HG03095 (cell line): ENCODE data around the gene ANKS3.

Source experiments
- ATAC-seq: cut with Tn5 transposase; IDR thresholded peaks from one replicate; pipeline ENCODE4 v1.9.1; 2021; ENCODE audit warnings: moderate library complexity; ENCODE audit not compliant: unreplicated experiment

ANKS3 gene

DNA sequence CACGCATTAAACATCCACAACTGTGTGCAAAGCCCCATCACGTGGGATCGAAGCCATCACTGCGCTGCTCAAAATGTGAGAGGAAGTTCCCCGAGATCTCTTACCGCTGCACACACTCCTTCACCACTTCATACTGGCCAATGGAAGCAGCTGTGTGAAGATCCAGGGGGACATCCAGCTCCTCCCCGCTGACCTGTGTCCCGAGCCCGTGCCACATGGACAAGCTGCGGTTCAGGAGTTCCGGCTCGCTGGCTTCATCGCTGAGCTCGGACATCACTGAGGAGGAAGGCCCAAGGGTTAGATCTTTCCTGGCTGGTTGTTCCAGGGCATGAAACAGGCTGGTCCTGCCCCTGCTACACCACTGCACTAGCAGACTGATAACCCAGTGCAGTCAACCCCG is 4.2 kb downstream of the ANKS3 start:
- ATAC-seq, result no peak

- ATAC-seq, result no peak
Measured at GRCh38 chr16:4728676-4729075, 5.4 kb downstream of the ANKS3 start.

DNA sequence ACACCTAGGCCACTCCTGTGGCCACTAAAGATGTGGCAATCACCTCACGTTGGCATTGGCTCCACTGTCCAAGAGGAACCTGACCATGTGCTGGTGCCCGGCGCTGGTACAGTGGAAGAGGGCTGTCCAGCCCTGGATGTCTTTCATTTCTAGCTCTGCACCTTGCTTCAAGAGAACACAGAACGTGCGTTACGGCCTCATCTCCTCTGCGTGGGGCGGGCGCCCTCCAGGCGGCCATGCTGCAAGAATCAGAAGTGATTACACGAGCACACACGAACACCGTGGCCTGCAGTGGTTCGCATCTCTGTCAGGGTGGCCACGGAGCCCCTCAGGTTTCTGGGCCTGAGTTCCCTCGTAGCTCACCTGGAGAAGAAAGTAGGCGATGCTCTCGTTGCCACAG is 7.5 kb downstream of the ANKS3 start:
- no peak for ATAC-seq

- ATAC-seq, result no peak
Measured at GRCh38 chr16:4724661-4725270, 9.3 kb downstream of the ANKS3 start.

- ATAC-seq, result no peak
Measured at GRCh38 chr16:4723071-4723767, 10.9 kb downstream of the ANKS3 start.

- ATAC-seq, result no peak
Measured at GRCh38 chr16:4718466-4718865, 15.6 kb downstream of the ANKS3 start.

- no peak for ATAC-seq
Measured at GRCh38 chr16:4714996-4715395, 19.1 kb downstream of the ANKS3 start.

DNA sequence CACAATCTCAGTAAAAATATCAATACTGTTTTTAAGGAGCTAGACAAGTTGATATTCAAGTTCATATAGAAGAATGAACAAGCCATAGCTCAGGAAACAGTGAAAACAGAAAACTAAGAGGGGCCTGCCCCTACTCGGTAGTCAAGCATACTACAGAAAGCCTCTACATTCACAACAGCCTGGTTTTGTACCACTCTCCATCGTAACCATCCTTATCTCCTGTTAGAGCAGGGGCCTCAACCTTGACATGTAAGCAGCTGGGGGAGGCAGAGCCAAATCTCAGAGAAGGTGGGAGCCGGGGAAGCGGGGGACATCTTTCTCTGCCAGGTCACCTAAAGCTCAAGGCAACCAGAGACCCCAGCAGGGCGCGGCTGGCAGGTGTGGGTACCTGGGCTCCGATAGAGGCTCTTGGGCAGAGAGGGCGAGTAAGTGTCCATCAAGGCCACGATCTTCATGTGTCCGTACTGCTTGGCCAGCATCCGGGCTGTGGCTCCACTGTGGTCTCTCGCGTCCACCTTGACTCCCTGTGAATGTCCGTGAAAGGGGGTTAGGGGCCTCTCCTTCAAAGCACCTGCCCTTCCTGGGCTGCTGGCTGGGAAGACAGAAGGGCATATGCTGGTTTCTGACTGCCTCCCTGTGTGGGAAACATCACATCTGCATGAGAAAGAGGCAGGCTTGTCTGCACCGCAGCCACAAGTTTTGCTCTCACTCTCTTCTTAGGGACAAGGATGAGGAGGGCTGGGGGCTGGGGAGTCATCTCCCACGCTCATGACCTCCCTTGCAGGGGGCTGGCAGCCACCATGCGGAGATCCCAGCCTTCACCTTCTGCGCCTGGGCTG is 20.2 kb downstream of the ANKS3 start:
- ATAC-seq, result no peak

- no peak for ATAC-seq
Measured at GRCh38 chr16:4709481-4709880, 24.6 kb downstream of the ANKS3 start.

DNA sequence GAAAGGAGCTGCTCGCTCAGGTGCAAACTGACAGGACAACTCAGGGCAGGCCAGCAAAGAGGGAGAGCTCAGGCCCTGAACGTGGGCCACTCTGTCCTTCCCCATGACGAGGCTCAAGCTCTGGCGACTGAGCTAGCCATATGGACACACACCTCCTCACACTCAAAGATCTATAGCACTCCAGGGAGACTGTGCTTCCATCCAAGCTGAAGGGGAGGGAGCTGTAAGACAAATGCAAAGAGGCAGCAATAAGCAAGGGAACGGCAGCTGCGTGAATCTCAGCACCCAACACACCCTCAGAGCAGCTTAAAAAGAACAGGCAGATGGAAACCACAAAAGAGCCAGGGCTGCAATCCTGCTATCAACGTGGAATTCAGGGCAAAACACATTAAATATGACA is 27.2 kb downstream of the ANKS3 start:
- ATAC-seq, result no peak

DNA sequence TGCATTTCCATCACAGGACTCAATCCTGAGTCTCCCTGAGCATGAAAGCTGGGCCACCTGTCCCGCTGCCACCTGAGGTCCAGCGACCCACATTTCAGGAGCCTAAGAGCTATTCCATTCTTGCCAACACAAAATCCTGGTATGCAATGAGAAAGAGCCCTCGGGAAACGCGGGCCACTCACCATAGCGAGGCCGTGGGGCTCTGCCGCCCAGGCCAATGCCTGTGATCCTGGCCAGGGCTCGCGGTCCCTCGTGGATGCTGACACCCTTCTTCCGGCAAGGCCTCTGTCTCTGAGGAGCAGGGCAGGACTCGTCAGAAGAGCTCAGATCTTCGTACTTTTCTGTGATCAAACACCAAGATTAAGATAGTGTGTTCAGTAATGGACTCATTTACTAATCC is 29.2 kb downstream of the ANKS3 start:
- ATAC-seq, result no peak

GRCh38 chr16:4704491-4704890 is 29.6 kb downstream of the ANKS3 start:
- ATAC-seq, result no peak

DNA sequence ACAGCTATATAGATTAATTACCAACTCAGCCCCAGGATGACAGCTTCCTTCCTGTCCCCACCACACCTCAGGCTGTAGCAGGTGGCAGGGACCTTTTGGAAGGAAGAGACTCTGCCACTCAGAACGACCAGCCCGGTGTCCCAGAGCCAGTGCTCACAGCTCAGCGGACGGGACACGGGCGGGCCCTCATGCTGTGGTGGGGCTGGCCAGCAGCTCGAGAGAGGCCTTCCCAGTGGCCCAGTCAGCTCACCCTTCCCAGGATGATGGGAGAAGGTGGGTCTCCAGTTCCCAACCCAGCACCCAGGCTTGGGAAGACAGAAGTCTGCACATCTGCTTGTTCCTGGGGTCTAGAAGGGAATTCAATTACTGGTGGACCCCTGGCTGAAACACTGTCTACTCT is 30.2 kb downstream of the ANKS3 start:
- no peak for ATAC-seq

GRCh38 chr16:4702466-4702808 is 31.6 kb downstream of the ANKS3 start:
- ATAC-seq, result no peak

DNA sequence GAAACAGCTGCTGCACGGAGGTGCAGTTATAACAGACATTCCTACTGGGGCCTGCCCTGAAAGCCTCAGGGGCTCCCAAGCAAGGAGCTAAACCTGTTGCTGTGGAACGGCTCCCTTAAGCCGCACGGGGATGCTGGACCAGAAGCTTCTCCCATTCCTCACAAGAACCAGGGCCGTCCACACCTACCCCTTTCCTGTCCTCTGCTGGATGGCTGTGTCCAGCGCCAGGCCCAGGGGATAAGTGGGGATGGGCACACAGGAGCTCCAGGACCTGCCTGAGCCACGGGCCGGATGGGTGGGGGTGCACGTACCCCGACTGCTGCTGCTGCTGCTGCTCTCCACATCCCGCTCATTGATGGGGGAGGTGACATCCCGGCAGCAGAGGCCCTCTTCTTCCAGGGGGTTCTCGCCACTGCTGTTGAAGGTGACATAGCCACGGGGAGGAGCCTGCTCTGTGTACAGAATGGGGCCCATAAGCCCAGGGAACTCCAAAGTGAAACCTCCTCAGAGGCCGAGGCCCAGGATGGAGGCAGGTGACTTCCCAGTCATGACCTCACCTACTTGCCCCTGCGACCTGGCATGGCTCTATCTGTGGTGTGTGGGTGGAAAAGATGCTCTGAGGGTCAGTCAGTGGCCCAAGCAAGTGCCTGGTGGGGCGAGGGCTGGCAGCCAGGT is 32.1 kb downstream of the ANKS3 start:
- no peak for ATAC-seq

DNA sequence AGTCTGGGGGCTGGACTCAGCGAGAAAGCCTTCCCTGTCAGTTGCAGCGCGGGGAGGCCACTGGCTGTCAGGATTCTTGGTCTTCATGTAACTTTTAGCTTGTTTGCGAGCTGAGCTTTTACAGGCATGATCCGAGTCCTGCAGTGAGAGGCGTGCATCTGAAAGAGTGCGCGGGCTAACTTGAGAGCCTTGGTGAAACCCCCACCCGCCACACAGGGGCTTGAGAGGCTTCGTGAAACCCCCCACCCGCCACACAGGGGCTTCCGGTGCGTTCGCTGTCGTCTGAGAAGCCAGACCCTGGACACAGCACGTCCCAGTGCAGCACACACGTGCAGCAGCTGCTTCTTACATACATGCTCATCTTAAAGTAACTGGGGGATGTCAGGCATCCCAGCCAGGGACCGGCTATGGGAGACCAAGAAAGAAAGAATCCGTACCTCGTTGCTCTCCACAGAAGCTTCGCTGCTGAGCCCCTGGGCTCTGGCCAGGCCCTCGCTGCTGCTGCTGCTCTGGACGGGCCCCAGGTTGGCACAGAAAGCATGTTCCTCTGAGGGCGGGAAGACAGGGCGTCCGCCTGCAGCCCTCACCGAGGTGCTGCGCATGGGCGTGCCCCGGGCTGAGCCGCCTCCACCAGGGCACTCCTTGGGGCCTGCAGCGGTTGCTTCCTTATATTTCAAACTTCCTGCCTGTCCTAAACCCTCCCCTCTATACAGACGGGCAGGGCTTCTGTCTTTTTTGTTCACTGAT is 32.9 kb downstream of the ANKS3 start:
- ATAC-seq, result no peak

- ATAC-seq, result no peak
Measured at GRCh38 chr16:4700380-4700996, 33.6 kb downstream of the ANKS3 start.

GRCh38 chr16:4699046-4699556 is 35.0 kb downstream of the ANKS3 start:
- ATAC-seq, result no peak

- no peak for ATAC-seq
Measured at GRCh38 chr16:4698321-4699045, 35.6 kb downstream of the ANKS3 start.
